ENCODE measurements around the gene TUBG1. TPM values are rescaled to one million over a fixed set of nuclear protein-coding genes. Genes with fewer than 3 reads are reported as not detected.

TUBG1 gene
- total RNA-seq = 49.7 TPM

GRCh38 chr17:42609182-42609813, at the start of gene TUBG1, which contains the start of gene RETREG3:
Gene TUBG1 (plus strand): TSS chr17:42609683. CDS start chr17:42609738, 55 bp downstream.
Gene RETREG3 (minus strand): TSS chr17:42609374. CDS start chr17:42609324, 50 bp downstream.
- DNase-seq (ENCODE audit: low spot score) = peak; percentile 98

DNA sequence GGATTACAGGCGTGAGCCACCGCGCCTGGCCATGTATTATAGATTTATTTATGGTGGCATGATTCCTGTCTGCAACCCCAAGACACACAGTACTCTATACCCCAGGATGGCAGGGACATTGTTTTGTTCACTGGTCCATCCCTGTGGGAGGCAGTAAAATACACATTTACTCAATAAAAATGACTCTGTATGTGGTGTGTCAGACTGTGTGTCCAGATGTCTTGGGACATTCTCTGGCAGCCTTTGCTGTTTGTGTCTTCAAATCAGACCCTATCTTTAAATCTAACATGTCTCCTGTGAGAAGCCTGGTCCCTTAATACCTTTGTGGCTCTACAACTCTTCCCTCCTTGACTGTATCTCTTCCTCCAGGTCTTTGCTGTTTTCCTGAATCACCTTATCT, 49.2 kb upstream of the TUBG1 start:
- DNase-seq (ENCODE audit: low spot score) = no peak

DNA sequence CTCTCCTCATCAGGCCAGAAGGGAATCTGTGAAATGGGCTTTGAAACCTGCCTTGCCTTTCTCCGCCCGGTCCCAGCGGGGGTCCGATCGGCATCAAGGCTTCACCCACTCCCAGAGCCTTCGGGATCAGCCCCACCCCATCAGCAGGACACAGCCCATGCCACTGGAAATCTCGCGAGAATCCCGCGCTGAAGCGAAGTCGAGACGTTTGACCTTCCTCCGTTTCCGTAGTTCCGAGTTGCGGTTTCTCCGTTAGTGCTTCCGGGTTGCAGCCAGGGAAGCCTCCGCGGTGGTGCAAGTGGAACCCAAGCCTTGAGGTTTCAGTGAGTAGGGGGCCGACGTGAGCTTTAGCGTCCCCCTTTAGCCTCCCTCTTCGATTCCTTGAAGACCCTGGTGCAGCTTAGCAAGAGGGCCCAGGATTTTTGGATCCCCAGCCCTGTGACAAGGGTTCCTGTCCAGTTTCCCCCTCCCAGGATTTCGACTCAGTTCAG, 47.5 kb upstream of the TUBG1 start, which contains the start of gene COASY:
COASY (plus strand) TSS at position 252 of the 491 bp plus-strand sequence. CDS start 475 bp downstream, outside the sequence.
- DNase-seq (ENCODE audit: low spot score) = peak; percentile 97

DNA sequence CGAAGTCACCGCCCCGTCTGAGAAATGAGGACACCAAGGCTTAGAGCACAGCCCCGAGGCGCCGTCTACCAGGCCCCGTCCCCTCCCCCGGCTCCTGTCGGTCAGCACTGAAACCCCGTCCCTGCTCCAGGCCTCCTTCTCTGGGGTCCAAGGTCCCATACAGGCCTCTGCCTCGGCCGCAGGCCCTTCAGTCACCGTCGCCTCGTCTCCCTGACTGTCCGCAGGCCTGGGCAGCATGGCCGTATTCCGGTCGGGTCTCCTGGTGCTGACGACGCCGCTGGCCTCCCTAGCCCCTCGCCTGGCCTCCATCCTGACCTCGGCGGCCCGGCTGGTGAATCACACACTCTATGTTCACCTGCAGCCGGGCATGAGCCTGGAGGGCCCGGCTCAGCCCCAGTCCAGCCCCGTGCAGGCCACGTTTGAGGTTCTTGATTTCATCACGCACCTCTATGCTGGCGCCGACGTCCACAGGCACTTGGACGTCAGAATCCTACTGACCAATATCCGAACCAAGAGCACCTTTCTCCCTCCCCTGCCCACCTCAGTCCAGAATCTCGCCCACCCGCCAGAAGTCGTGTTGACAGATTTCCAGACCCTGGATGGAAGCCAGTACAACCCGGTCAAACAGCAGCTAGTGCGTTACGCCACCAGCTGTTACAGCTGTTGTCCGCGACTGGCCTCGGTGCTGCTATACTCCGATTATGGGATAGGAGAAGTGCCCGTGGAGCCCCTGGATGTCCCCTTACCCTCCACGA, 46.9 kb upstream of the TUBG1 start:
- DNase-seq (ENCODE audit: low spot score) = no peak

- DNase-seq (ENCODE audit: low spot score) = no peak
Observed at GRCh38 chr17:42563143-42563509, 46.4 kb upstream of the TUBG1 start.

DNA sequence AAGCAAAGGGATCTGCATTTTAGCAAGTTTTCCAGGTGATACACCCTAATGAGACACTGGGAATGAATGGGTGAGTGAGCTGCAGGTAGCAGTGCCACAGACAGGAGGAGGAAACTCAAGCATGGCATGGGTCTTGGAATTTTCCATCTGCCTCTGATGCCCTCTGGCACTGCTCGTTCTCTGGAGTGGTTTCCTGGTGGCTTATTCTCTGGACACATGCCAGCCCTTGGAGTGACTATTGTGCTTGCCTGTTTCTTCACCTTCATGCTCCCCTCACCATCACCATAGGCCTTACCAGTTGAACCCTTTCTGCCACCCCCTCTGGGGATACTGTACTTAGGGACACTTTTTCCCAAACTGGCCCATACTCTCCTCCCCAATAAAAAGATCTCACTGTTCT, 45.9 kb upstream of the TUBG1 start:
- no peak for DNase-seq (ENCODE audit: low spot score)

DNA sequence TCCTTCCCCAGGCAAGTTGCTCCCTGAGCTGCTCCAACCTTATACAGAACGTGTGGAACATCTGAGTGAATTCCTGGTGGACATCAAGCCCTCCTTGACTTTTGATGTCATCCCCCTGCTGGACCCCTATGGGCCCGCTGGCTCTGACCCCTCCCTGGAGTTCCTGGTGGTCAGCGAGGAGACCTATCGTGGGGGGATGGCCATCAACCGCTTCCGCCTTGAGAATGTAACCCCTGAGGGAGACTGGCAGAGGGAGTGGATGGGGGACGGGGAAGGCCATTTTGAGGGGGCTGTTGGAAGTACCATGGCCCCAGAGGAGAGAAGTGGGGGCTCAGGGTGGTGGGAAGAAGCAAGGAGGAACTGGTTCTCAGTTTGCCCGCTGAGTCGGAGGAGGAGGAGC, 45.5 kb upstream of the TUBG1 start:
- DNase-seq (ENCODE audit: low spot score) = no peak

GRCh38 chr17:42564815-42565522, 44.5 kb upstream of the TUBG1 start:
- DNase-seq (ENCODE audit: low spot score) = no peak

DNA sequence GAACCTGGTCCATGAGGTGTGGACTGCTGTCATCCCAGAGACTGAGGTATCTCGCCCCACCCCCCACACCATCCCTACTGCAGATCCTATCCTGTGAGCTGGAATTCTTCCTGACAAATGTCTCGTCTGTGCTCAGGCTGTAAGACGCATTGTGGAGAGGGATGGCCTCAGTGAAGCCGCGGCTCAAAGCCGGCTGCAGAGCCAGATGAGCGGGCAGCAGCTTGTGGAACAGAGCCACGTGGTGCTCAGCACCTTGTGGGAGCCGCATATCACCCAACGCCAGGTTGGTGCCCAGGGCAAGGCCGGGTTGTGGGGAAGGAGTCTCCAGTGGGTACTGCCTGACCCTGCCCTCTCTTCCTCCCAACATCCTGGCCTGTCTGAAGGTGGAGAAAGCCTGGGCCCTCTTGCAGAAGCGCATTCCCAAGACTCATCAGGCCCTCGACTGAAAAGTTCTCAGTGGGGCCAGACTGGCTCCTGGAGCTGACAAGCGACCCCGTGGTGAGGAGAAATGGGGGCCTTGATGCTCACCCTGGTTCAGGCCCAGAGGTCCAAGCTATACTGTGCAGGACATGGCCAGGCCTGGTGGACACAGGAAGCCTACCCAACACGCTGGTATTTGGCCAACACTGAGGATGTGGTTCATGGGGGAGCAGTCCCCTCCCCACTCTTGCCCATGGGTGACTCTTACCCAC, 43.8 kb upstream of the TUBG1 start:
- DNase-seq (ENCODE audit: low spot score) = no peak

DNA sequence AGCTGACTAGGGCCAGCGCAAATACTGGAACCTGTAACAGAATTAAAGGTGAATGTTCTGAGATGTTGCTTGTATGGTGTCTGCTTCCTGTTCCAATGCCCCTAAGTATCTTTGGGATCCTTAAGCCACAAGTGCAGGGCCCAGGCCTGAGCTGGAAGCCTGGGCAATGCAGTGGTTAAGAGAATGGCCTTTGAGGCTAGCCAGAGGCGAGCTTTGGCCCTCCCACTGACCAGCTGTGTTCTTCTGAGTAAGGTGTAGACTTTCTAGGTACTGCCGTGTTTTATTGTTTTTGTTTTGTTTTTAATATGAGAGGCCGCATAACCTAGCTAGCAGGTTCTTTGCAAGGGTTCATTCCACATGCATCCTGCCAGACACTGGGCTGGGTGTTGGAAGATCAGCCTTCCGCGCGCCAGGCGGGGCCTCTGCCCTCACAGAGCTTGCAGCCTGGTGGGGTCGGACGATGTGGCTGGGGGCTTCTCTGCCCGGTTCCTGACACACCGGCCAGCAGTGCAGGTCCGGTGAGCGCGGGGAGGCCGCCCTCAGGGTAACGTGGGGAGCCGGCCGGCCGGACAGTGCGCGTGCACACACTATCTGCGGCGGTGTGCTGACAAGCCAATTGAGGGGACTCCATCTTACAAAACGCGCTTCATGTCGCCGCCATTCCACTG, 43.1 kb upstream of the TUBG1 start:
- no peak for DNase-seq (ENCODE audit: low spot score)

- peak; percentile 94 for DNase-seq (ENCODE audit: low spot score)
Observed at GRCh38 chr17:42566883-42567573, 42.5 kb upstream of the TUBG1 start, which contains the start of gene MLX. Gene MLX (plus strand): TSS chr17:42567100. CDS start chr17:42567125, 25 bp downstream.

GRCh38 chr17:42568341-42569111, 41.0 kb upstream of the TUBG1 start:
- no peak for DNase-seq (ENCODE audit: low spot score)

DNA sequence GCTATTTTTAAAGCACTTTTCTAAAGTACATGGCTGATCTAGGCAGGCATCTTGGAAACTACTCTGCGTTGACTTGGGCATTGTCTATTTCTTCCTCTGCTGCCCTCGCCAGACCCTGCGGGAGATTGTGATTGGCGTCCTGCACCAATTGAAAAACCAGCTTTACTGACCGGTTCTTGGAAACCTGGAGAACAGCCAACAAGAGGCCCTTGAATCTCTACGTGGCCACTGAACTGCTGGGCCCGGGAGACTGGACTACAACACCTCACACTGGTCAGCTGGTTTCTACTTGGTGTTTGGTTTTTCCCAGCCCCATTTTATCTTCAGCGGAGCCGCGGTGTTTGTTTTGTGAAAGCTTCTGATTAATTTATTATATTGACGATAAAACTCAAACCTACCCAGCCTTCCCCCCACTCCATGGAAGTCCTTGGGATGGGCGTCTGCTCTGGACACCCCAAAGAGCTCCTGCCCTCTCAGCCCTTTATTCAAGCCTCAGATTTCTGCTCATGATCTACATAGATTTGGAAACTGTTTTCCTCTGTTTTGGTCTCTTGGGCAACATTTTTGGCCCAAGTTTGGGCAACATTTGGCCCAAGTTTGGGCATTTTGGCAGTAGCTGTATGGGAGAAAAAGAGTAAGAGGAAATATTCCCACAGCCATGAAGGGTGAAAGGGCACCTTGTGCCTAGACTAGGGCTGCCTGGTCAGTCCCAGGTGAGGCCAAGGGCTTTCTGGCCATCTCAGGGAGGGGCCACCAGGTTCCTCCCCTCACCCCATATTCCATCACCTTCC, 37.9 kb upstream of the TUBG1 start:
- no peak for DNase-seq (ENCODE audit: low spot score)

DNA sequence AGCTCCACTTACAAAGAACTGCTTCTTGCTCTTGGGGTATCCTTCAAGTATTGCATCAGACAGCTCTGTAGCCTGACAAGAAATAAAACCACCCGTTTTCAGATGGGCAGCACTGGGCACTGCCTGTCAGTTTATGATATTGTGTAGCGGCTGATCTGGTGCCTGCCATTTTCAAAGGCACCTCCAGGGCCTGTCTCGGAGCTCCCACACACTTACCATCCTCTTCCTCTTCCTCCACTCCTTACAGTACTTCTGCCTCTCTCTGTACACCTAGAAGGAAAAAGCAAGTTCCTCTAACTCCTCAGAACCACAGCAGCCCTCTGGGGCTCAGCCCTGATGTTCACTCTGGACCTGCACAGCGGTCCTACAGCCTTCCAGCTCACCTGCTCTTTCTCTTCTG, 36.4 kb upstream of the TUBG1 start:
- DNase-seq (ENCODE audit: low spot score) = no peak

GRCh38 chr17:42574463-42574862, 35.0 kb upstream of the TUBG1 start:
- no peak for DNase-seq (ENCODE audit: low spot score)

GRCh38 chr17:42577140-42577531, 32.3 kb upstream of the TUBG1 start:
- no peak for DNase-seq (ENCODE audit: low spot score)

DNA sequence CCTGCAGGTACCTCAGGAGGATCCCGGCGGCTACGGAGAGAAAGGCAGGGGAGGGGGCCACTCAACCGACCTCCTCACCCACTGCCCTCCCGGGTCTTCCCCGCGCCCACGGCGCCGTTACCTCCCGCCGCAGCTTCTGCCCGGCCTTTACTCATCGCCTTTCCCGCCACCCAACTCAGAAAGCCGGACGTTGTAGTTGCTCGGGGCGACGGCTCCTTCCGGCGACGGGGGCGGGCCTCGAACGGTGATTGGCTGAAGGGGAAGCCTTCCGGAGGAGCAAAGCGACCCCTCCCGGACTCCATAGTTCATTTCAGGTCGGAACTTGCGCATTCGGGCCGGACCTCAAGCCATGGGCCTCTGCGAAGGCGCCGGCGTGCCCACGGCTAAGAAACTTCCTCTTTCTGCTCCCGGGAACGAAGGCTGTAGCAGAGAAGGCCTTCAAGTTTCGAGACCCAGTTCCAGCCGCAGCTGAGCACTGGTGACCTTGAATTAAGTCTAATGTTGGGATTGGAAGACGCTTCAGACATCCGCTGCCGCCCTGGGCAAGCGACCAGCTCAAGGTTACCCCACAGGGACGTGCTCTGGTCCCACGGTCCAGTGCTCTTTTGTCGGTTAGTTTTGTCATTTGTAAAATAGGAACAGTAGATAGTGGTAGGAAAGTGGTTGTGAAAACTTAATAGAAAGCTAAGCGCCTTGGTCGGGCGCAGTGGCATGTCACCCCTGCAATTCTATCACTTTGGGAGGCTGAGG, 31.8 kb upstream of the TUBG1 start, which contains the start of gene PSMC3IP:
PSMC3IP (minus strand) TSS at position 198 of the 750 bp plus-strand sequence; CDS start at position 155, 43 bp downstream.
- peak; percentile 97 for DNase-seq (ENCODE audit: low spot score)

DNA sequence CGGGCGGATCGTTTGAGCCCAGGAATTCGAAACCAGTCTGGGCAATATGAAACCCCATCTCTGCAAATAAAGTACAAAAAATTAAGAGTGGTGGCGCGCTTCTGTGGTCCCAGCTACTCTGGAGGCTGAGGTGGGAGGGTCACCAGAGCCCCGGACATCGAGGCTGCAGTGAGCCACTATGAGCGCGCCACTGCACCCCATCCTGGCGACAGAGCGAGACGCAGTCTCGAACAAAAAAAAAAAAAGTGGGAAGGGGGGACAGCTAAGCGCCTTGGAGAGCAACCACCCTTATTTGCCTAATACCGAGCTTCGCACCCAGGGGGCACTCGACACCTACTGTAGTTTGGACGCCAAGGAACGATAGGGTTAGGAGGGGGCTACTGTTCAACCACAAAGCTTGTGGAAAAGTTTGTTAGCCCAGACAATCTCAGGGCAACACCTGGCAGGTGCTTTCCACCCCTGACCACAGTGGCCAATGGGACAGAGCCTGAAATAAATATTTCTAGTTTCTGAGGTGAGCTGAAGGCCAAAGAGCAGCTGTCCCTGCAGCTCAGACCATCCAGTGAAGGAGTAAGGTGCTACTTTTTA, 31.1 kb upstream of the TUBG1 start:
- peak; percentile 83 for DNase-seq (ENCODE audit: low spot score)
